ENCODE data around the gene CERT1.

CERT1 gene

GRCh38 chr5:75482482-75482881 lies 28.9 kb downstream of the CERT1 start:
- H3K4me3 ChIP-seq (replicated peaks; ENCODE audit: low read depth, low read length): no peak overlapping the region
- TF ChIP-seq CTCF (IDR thresholded peaks at IDR 0.05; ENCODE audit: low read depth, low read length, missing control alignments): no peak
- DNase-seq (ENCODE audit: extremely low read depth, low read depth): no peak

GRCh38 chr5:75481024-75481423 lies 30.4 kb downstream of the CERT1 start:
- TF ChIP-seq CTCF (IDR thresholded peaks at IDR 0.05; ENCODE audit: low read depth, low read length, missing control alignments): no peak
- DNase-seq (ENCODE audit: extremely low read depth, low read depth): no peak
- no peak overlapping the region for H3K4me3 ChIP-seq (replicated peaks; ENCODE audit: low read depth, low read length)

- TF ChIP-seq CTCF (IDR thresholded peaks at IDR 0.05; ENCODE audit: low read depth, low read length, missing control alignments): no peak
- no peak for DNase-seq (ENCODE audit: extremely low read depth, low read depth)
- H3K4me3 ChIP-seq (replicated peaks; ENCODE audit: low read depth, low read length): no peak overlapping the region
Observed at GRCh38 chr5:75475364-75475763, 36.1 kb downstream of the CERT1 start.

GRCh38 chr5:75473463-75473862 lies 38.0 kb downstream of the CERT1 start:
- DNase-seq (ENCODE audit: extremely low read depth, low read depth): no peak
- H3K4me3 ChIP-seq (replicated peaks; ENCODE audit: low read depth, low read length): no peak overlapping the region
- no peak for TF ChIP-seq CTCF (IDR thresholded peaks at IDR 0.05; ENCODE audit: low read depth, low read length, missing control alignments)

GRCh38 chr5:75472973-75473372 lies 38.5 kb downstream of the CERT1 start:
- H3K4me3 ChIP-seq (replicated peaks; ENCODE audit: low read depth, low read length): no peak overlapping the region
- no peak for DNase-seq (ENCODE audit: extremely low read depth, low read depth)
- TF ChIP-seq CTCF (IDR thresholded peaks at IDR 0.05; ENCODE audit: low read depth, low read length, missing control alignments): no peak

- no peak overlapping the region for H3K4me3 ChIP-seq (replicated peaks; ENCODE audit: low read depth, low read length)
- no peak for TF ChIP-seq CTCF (IDR thresholded peaks at IDR 0.05; ENCODE audit: low read depth, low read length, missing control alignments)
- DNase-seq (ENCODE audit: extremely low read depth, low read depth): no peak
Observed at GRCh38 chr5:75471193-75471592, 40.2 kb downstream of the CERT1 start.

GRCh38 chr5:75469017-75469416 lies 42.4 kb downstream of the CERT1 start:
- TF ChIP-seq CTCF (IDR thresholded peaks at IDR 0.05; ENCODE audit: low read depth, low read length, missing control alignments): no peak
- H3K4me3 ChIP-seq (replicated peaks; ENCODE audit: low read depth, low read length): no peak overlapping the region
- DNase-seq (ENCODE audit: extremely low read depth, low read depth): no peak
